ENCODE measurements around the gene TPO.

The TPO gene

GRCh38 chr2:1451422-1451821, 38.2 kb downstream of the TPO start:
- no peak for DNase-seq (ENCODE audit: low spot score)

GRCh38 chr2:1453561-1453960, 40.3 kb downstream of the TPO start:
- DNase-seq (ENCODE audit: low spot score) = no peak

- no peak for DNase-seq (ENCODE audit: low spot score)
Measured at GRCh38 chr2:1454346-1454745, 41.1 kb downstream of the TPO start.

DNA sequence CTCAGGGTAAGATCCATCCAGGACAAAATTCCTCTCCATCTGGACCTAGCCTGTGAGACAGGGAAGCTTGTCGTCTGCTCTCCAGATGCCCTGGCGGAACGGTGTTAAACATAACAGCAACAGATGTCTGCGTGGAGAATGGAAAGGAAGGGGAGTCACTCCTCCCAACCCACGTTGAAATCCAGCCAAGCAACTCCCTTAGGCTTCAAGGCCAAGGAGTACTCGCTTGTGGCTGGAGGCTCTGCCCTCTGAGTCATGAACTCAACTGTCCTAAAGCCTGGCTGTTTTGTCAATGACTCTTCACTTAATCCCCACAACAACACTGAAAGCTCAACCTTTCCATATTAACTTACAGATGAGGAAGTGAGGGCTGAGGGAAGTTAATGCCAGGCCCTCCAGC, 42.2 kb downstream of the TPO start:
- DNase-seq (ENCODE audit: low spot score) = no peak

GRCh38 chr2:1458432-1458831, 45.2 kb downstream of the TPO start:
- no peak for DNase-seq (ENCODE audit: low spot score)

DNA sequence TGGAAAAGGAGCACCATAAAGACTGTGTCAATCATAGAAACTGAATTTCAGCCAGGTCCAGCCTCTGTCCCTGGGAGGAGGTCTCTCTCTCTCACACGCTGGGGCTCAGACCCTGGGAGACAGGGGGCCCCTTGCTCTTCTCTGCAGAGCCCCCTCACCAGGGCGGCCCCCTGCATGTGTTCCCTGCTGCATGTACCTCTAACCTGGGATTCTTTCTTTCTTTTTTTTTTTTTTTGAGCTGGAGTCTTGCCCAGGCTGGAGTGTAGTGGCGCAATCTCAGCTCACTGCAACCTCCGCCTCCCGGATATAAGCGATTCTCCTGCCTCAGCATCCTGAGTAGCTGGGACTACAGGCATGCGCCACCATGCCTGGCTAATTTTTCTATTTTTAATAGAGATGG, 46.5 kb downstream of the TPO start:
- no peak for DNase-seq (ENCODE audit: low spot score)

- no peak for DNase-seq (ENCODE audit: low spot score)
Measured at GRCh38 chr2:1460851-1461418, 47.7 kb downstream of the TPO start.

DNA sequence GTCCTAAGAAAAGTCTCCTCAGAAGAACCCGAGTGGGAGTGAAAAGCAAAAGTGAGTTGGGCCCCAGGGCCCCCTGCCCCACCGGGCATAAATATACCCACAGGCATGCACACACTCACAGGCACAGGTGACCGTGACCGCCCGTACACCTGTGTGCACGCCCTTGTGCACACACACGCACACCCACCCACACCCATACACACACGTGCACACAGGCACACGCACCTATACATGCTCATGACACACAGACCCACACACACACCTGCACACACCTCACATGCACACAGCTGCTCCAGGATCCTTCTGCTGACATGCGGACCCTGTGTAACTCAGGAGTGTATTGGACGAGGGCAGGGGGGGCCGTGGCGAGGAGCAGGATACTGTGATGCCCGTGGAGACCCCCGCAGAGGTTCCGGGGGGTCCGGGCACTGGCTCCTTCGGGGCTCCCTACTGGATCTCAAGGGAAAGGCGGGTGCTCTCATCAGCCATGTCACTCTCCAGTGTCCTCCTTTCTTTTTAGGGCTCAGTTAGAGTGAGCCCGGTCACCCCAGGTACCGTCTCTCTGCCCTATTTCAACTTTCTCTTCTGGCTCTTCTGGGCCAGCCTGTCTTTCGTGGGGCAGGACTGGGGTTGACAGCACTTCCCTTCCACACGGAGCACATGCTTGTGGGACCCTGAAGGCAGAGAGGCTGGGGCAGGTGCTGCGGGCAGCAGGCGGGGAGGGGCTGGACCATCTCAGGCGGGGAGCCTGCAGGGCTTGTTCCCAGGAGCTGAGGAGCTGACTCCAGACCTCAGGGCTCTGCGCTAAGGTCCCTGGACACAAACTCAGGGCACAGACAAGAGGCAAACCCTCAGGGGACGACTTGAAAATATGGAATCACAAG, 48.5 kb downstream of the TPO start:
- DNase-seq (ENCODE audit: low spot score) = no peak

DNA sequence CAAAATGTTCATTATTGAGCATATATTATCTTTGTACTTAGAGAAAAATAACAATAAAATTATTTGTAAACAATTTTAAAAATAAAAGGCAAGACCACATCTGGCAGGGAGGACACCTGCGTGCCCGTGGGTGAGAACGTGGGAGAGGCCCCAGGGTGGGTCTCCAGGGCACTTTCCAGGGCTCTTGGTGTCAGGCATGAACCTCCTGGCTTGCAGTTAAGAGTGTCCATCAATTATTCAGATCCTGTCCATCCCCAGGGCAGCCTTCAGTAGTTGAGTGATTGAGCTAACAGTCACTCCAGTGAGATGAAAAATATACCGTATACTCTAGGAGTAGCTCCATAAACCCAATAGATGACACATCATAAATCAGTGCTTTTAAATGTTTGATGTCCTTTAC, 49.7 kb downstream of the TPO start:
- no peak for DNase-seq (ENCODE audit: low spot score)

GRCh38 chr2:1472350-1472749, 59.1 kb downstream of the TPO start:
- no peak for DNase-seq (ENCODE audit: low spot score)

GRCh38 chr2:1476617-1477195, 63.4 kb downstream of the TPO start:
- DNase-seq (ENCODE audit: low spot score) = no peak

DNA sequence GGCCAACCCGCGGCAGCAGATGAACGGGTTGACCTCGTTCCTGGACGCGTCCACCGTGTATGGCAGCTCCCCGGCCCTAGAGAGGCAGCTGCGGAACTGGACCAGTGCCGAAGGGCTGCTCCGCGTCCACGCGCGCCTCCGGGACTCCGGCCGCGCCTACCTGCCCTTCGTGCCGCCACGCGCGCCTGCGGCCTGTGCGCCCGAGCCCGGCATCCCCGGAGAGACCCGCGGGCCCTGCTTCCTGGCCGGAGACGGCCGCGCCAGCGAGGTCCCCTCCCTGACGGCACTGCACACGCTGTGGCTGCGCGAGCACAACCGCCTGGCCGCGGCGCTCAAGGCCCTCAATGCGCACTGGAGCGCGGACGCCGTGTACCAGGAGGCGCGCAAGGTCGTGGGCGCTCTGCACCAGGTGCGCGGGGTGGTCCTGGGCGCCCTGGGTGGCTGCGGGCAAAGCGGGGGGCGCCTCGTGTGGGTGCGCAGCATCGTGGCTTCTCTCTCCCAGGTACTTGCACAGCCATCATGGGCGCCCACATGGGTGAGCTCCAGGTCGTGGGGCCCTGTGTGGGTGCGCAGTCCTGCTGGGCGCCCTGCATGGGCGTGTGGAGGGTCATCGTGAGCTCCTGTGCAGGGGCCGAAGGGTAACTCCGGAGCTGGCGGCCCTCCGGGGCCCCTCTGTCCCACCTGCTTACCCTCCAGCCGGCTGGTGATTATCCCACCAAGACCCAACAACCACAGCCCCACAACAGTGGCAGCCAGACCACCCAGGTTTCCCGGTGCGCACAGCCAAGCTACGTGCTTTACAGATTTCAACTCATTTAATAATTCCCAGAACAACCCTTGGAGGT, 64.2 kb downstream of the TPO start:
- DNase-seq (ENCODE audit: low spot score) = no peak

- no peak for DNase-seq (ENCODE audit: low spot score)
Measured at GRCh38 chr2:1478311-1479305, 65.3 kb downstream of the TPO start.

DNA sequence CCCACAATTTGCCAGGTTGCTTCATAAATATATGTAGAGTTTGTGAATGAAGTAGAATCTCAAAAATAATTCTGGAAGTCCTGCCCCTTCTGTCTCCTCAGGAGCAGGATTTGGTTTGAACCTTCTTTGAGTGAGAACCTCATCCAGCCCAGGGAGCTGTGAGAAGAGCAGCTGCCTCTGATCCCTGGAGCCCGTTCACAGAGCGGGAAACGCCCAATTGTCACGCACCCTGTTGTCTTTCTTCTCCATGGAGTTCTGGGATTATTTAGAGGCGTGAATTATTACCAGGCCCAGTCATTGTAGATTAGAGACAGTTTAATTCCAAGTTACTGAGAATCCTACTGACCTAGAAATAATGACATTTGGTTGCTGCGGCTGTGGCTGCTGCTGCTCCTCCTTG, 66.1 kb downstream of the TPO start:
- no peak for DNase-seq (ENCODE audit: low spot score)

DNA sequence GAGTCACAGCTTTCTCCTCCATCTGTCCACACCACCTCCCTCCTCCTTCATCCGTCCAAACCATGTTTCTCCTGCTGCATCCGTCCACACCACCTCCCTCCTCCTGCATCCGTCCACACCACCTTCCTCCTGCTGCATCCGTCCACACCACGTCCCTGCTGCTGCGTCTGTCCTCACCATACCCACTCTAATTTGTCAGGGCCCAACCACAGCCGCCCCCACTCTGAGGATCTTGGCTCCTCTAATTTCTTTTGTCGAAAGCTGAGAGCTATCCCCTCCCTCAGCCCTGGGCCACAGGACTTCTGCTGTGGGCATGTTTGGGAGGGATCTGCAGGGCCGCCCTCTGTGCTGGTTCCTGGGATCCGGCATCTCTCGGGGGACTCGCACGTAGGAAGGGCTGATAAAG, 67.4 kb downstream of the TPO start:
- DNase-seq (ENCODE audit: low spot score) = no peak

GRCh38 chr2:1481406-1482252, 68.4 kb downstream of the TPO start:
- DNase-seq (ENCODE audit: low spot score) = no peak

DNA sequence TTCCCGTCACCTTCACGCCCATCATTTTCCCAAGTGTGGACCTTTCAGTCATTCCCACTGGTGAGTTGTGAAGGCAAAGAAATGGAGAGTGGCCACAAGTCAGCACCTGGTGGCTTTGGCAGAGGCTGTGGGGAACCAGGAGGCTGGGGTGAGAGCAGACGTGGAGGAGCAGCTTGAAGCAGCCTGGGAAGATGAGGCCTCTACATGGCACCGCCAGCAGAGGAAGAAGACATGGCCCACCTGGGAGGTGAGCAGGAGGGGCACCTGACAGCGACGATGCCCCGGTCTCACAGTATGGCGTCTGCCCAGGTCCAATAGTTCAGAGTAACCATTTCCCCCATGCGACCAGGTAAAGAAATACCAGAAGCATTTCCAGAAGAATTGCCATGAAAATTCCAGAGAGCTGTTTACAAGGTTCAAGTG, 69.0 kb downstream of the TPO start:
- no peak for DNase-seq (ENCODE audit: low spot score)

GRCh38 chr2:1482981-1483380, 69.7 kb downstream of the TPO start:
- no peak for DNase-seq (ENCODE audit: low spot score)

- DNase-seq (ENCODE audit: low spot score) = no peak
Measured at GRCh38 chr2:1483551-1483950, 70.3 kb downstream of the TPO start.

Measured in CD4-positive, alpha-beta T cell treated with Interleukin-6 at 100 ng/mL for 8 hours (primary cell).